Measurements from ENCODE around the gene USP37.

The USP37 gene

GRCh38 chr2:218518876-218519275 lies 49.3 kb downstream of the USP37 start:
- Histone ChIP-seq H3K27ac (ENCODE audit: low read depth, low read length) (no peak overlapping the region), H3K36me3 (ENCODE audit: control insufficient read depth in 1 of 2, insufficient read depth in 2 of 2, low read length in 2 of 2) (peaks cover 6 to 10% of the 10 kb centered on the region in 2 donors), H3K4me3 (ENCODE audit: low read depth in 1 of 2, low read length in 2 of 2) (no peak overlapping the region), H3K4me1 (ENCODE audit: control insufficient read depth in 1 of 2, insufficient read depth in 2 of 2, low read length in 2 of 2) (no peaks in the 10 kb centered on the region), H3K9me3 (ENCODE audit: control insufficient read depth in 1 of 2, low read length in 2 of 2) (no peaks in the 10 kb centered on the region), H3K27me3 (ENCODE audit: control insufficient read depth in 1 of 2, insufficient read depth in 2 of 2, low read length in 2 of 2) (no peaks in the 10 kb centered on the region), H3K9ac (ENCODE audit: low read depth in 1 of 2, low read length in 2 of 2) (no peak overlapping the region)

- Histone ChIP-seq H3K4me3 (ENCODE audit: low read depth in 1 of 2, low read length in 2 of 2) (no peak overlapping the region), H3K4me1 (ENCODE audit: control insufficient read depth in 1 of 2, insufficient read depth in 2 of 2, low read length in 2 of 2) (no peaks in the 10 kb centered on the region), H3K27me3 (ENCODE audit: control insufficient read depth in 1 of 2, insufficient read depth in 2 of 2, low read length in 2 of 2) (no peaks in the 10 kb centered on the region), H3K9ac (ENCODE audit: low read depth in 1 of 2, low read length in 2 of 2) (no peak overlapping the region), H3K27ac (ENCODE audit: low read depth, low read length) (no peak overlapping the region), H3K36me3 (ENCODE audit: control insufficient read depth in 1 of 2, insufficient read depth in 2 of 2, low read length in 2 of 2) (peaks cover 6 to 10% of the 10 kb centered on the region in 2 donors), H3K9me3 (ENCODE audit: control insufficient read depth in 1 of 2, low read length in 2 of 2) (no peaks in the 10 kb centered on the region)
These were observed 50.5 kb downstream of the USP37 start for GRCh38 chr2:218517434-218518206.

GRCh38 chr2:218516614-218517013 lies 51.5 kb downstream of the USP37 start:
- H3K9ac ChIP-seq (ENCODE audit: low read depth in 1 of 2, low read length in 2 of 2): no peak overlapping the region

GRCh38 chr2:218513676-218514075 lies 54.5 kb downstream of the USP37 start:
- Histone ChIP-seq H3K9ac (ENCODE audit: low read depth in 1 of 2, low read length in 2 of 2) (no peak overlapping the region), H3K4me1 (ENCODE audit: control insufficient read depth in 1 of 2, insufficient read depth in 2 of 2, low read length in 2 of 2) (no peaks in the 10 kb centered on the region), H3K4me3 (ENCODE audit: low read depth in 1 of 2, low read length in 2 of 2) (no peak overlapping the region), H3K27ac (ENCODE audit: low read depth, low read length) (no peak overlapping the region), H3K36me3 (ENCODE audit: control insufficient read depth in 1 of 2, insufficient read depth in 2 of 2, low read length in 2 of 2) (peaks cover 0 to under 1% of the 10 kb centered on the region in 2 donors), H3K9me3 (ENCODE audit: control insufficient read depth in 1 of 2, low read length in 2 of 2) (no peaks in the 10 kb centered on the region), H3K27me3 (ENCODE audit: control insufficient read depth in 1 of 2, insufficient read depth in 2 of 2, low read length in 2 of 2) (no peaks in the 10 kb centered on the region)

More at GRCh38 chr2:218516614-218517013, 51.5 kb downstream of the USP37 start:
- Histone ChIP-seq H3K27ac (ENCODE audit: low read depth, low read length) (no peak overlapping the region), H3K36me3 (ENCODE audit: control insufficient read depth in 1 of 2, insufficient read depth in 2 of 2, low read length in 2 of 2) (peaks cover 2 to 3% of the 10 kb centered on the region in 2 donors), H3K9me3 (ENCODE audit: control insufficient read depth in 1 of 2, low read length in 2 of 2) (no peaks in the 10 kb centered on the region), H3K27me3 (ENCODE audit: control insufficient read depth in 1 of 2, insufficient read depth in 2 of 2, low read length in 2 of 2) (no peaks in the 10 kb centered on the region), H3K4me3 (ENCODE audit: low read depth in 1 of 2, low read length in 2 of 2) (no peak overlapping the region), H3K4me1 (ENCODE audit: control insufficient read depth in 1 of 2, insufficient read depth in 2 of 2, low read length in 2 of 2) (no peaks in the 10 kb centered on the region)

GRCh38 chr2:218508299-218508698 lies 59.9 kb downstream of the USP37 start:
- H3K27ac ChIP-seq (ENCODE audit: low read depth, low read length): no peak overlapping the region
- H3K4me3 ChIP-seq (ENCODE audit: low read depth in 1 of 2, low read length in 2 of 2): no peak overlapping the region
- H3K27me3 ChIP-seq (ENCODE audit: control insufficient read depth in 1 of 2, insufficient read depth in 2 of 2, low read length in 2 of 2): no peaks in the 10 kb centered on the region
- H3K9ac ChIP-seq (ENCODE audit: low read depth in 1 of 2, low read length in 2 of 2): no peak overlapping the region
- no peaks in the 10 kb centered on the region for H3K9me3 ChIP-seq (ENCODE audit: control insufficient read depth in 1 of 2, low read length in 2 of 2)
- H3K4me1 ChIP-seq (ENCODE audit: control insufficient read depth in 1 of 2, insufficient read depth in 2 of 2, low read length in 2 of 2): no peaks in the 10 kb centered on the region
- H3K36me3 ChIP-seq (ENCODE audit: control insufficient read depth in 1 of 2, insufficient read depth in 2 of 2, low read length in 2 of 2): peaks cover 5 to 10% of the 10 kb centered on the region in 2 donors

GRCh38 chr2:218505754-218506371 lies 62.3 kb downstream of the USP37 start:
- no peak overlapping the region for H3K27ac ChIP-seq (ENCODE audit: low read depth, low read length)

GRCh38 chr2:218501665-218502064 lies 66.5 kb downstream of the USP37 start:
- peaks cover 0 to 15% of the 10 kb centered on the region in 2 donors for H3K36me3 ChIP-seq (ENCODE audit: control insufficient read depth in 1 of 2, insufficient read depth in 2 of 2, low read length in 2 of 2)
- no peak overlapping the region for H3K4me3 ChIP-seq (ENCODE audit: low read depth in 1 of 2, low read length in 2 of 2)

More at GRCh38 chr2:218505754-218506371, 62.3 kb downstream of the USP37 start:
- no peaks in the 10 kb centered on the region for H3K27me3 ChIP-seq (ENCODE audit: control insufficient read depth in 1 of 2, insufficient read depth in 2 of 2, low read length in 2 of 2)
- peaks cover 5 to 10% of the 10 kb centered on the region in 2 donors for H3K36me3 ChIP-seq (ENCODE audit: control insufficient read depth in 1 of 2, insufficient read depth in 2 of 2, low read length in 2 of 2)
- H3K9ac ChIP-seq (ENCODE audit: low read depth in 1 of 2, low read length in 2 of 2): no peak overlapping the region
- no peak overlapping the region for H3K4me3 ChIP-seq (ENCODE audit: low read depth in 1 of 2, low read length in 2 of 2)
- H3K9me3 ChIP-seq (ENCODE audit: control insufficient read depth in 1 of 2, low read length in 2 of 2): no peaks in the 10 kb centered on the region
- no peaks in the 10 kb centered on the region for H3K4me1 ChIP-seq (ENCODE audit: control insufficient read depth in 1 of 2, insufficient read depth in 2 of 2, low read length in 2 of 2)

GRCh38 chr2:218500501-218501060 lies 67.6 kb downstream of the USP37 start:
- no peak overlapping the region for H3K27ac ChIP-seq (ENCODE audit: low read depth, low read length)

More at GRCh38 chr2:218501665-218502064, 66.5 kb downstream of the USP37 start:
- Histone ChIP-seq H3K27ac (ENCODE audit: low read depth, low read length) (no peak overlapping the region), H3K4me1 (ENCODE audit: control insufficient read depth in 1 of 2, insufficient read depth in 2 of 2, low read length in 2 of 2) (no peaks in the 10 kb centered on the region), H3K27me3 (ENCODE audit: control insufficient read depth in 1 of 2, insufficient read depth in 2 of 2, low read length in 2 of 2) (no peaks in the 10 kb centered on the region), H3K9ac (ENCODE audit: low read depth in 1 of 2, low read length in 2 of 2) (no peak overlapping the region), H3K9me3 (ENCODE audit: control insufficient read depth in 1 of 2, low read length in 2 of 2) (no peaks in the 10 kb centered on the region)

GRCh38 chr2:218485986-218486667 lies 82.0 kb downstream of the USP37 start:
- Histone ChIP-seq H3K9ac (ENCODE audit: low read depth in 1 of 2, low read length in 2 of 2) (no peak overlapping the region), H3K9me3 (ENCODE audit: control insufficient read depth in 1 of 2, low read length in 2 of 2) (no peaks in the 10 kb centered on the region), H3K36me3 (ENCODE audit: control insufficient read depth in 1 of 2, insufficient read depth in 2 of 2, low read length in 2 of 2) (peaks cover 12 to 35% of the 10 kb centered on the region in 2 donors), H3K27ac (ENCODE audit: low read depth, low read length) (no peak overlapping the region), H3K4me1 (ENCODE audit: control insufficient read depth in 1 of 2, insufficient read depth in 2 of 2, low read length in 2 of 2) (no peaks in the 10 kb centered on the region), H3K27me3 (ENCODE audit: control insufficient read depth in 1 of 2, insufficient read depth in 2 of 2, low read length in 2 of 2) (no peaks in the 10 kb centered on the region), H3K4me3 (ENCODE audit: low read depth in 1 of 2, low read length in 2 of 2) (no peak overlapping the region)

More at GRCh38 chr2:218500501-218501060, 67.6 kb downstream of the USP37 start:
- H3K4me1 ChIP-seq (ENCODE audit: control insufficient read depth in 1 of 2, insufficient read depth in 2 of 2, low read length in 2 of 2): no peaks in the 10 kb centered on the region
- H3K9ac ChIP-seq (ENCODE audit: low read depth in 1 of 2, low read length in 2 of 2): no peak overlapping the region
- no peaks in the 10 kb centered on the region for H3K27me3 ChIP-seq (ENCODE audit: control insufficient read depth in 1 of 2, insufficient read depth in 2 of 2, low read length in 2 of 2)
- H3K36me3 ChIP-seq (ENCODE audit: control insufficient read depth in 1 of 2, insufficient read depth in 2 of 2, low read length in 2 of 2): peaks cover 1 to 12% of the 10 kb centered on the region in 2 donors
- H3K4me3 ChIP-seq (ENCODE audit: low read depth in 1 of 2, low read length in 2 of 2): no peak overlapping the region
- no peaks in the 10 kb centered on the region for H3K9me3 ChIP-seq (ENCODE audit: control insufficient read depth in 1 of 2, low read length in 2 of 2)

- H3K27ac ChIP-seq (ENCODE audit: low read depth, low read length): no peak overlapping the region
- H3K4me1 ChIP-seq (ENCODE audit: control insufficient read depth in 1 of 2, insufficient read depth in 2 of 2, low read length in 2 of 2): no peaks in the 10 kb centered on the region
- H3K9me3 ChIP-seq (ENCODE audit: control insufficient read depth in 1 of 2, low read length in 2 of 2): no peaks in the 10 kb centered on the region
- H3K36me3 ChIP-seq (ENCODE audit: control insufficient read depth in 1 of 2, insufficient read depth in 2 of 2, low read length in 2 of 2): peaks cover 16 to 27% of the 10 kb centered on the region in 2 donors
- no peaks in the 10 kb centered on the region for H3K27me3 ChIP-seq (ENCODE audit: control insufficient read depth in 1 of 2, insufficient read depth in 2 of 2, low read length in 2 of 2)
- no peak overlapping the region for H3K4me3 ChIP-seq (ENCODE audit: low read depth in 1 of 2, low read length in 2 of 2)
- no peak overlapping the region for H3K9ac ChIP-seq (ENCODE audit: low read depth in 1 of 2, low read length in 2 of 2)
These were observed 85.5 kb downstream of the USP37 start for GRCh38 chr2:218482651-218483050.

Measured in duodenal mucosa (tissue), 2 donors.